Endothelial cell (in vitro differentiated cells): ENCODE results near the gene GDA. TPM values are rescaled to one million over a fixed set of nuclear protein-coding genes. Genes with fewer than 3 reads are reported as not detected.

Experiments used
- DNase-seq: peaks from one replicate; pipeline ENCODE4 v3.0.0; 2021; ENCODE audit warnings: low spot score
- H3K27ac Mint-ChIP-seq: one replicate; pipeline ENCODE4 v1.8.0; 2021; ENCODE audit warnings: mixed read lengths, inconsistent platforms; ENCODE audit not compliant: unreplicated experiment
- H3K27me3 Mint-ChIP-seq: one replicate; pipeline ENCODE4 v1.8.0; 2021; ENCODE audit warnings: mild to moderate bottlenecking, moderate library complexity, mixed read lengths, inconsistent platforms; ENCODE audit not compliant: unreplicated experiment
- H3K36me3 Mint-ChIP-seq: one replicate; pipeline ENCODE4 v1.8.0; 2021; ENCODE audit warnings: mild to moderate bottlenecking, low read depth, mixed read lengths, inconsistent platforms; ENCODE audit not compliant: unreplicated experiment
- H3K4me1 Mint-ChIP-seq: one replicate; pipeline ENCODE4 v1.8.0; 2021; ENCODE audit warnings: mild to moderate bottlenecking, mixed read lengths, inconsistent platforms; ENCODE audit not compliant: unreplicated experiment
- H3K4me3 Mint-ChIP-seq: one replicate; pipeline ENCODE4 v1.8.0; 2021; ENCODE audit warnings: mild to moderate bottlenecking, mixed read lengths, inconsistent platforms; ENCODE audit not compliant: unreplicated experiment
- H3K9me3 Mint-ChIP-seq: one replicate; pipeline ENCODE4 v1.8.0; 2021; ENCODE audit warnings: mixed read lengths, inconsistent platforms; ENCODE audit not compliant: unreplicated experiment
- total RNA-seq: library from RNA; stranded (reverse); fragmentation: NEBNext Ultra II Directional; extraction: Animal tissue kit (Norgen Biotek cat#: 25700); gene quantifications from one replicate; pipeline ENCODE4 v1.2.1, GENCODE V29; 2021; ENCODE audit not compliant: unreplicated experiment
- TF ChIP-seq, protein P1 (sequence below): fragments of 200-600 bp; sonication (generic); IDR thresholded peaks from one replicate; pipeline ENCODE4 v1.5.0; 2021; ENCODE audit warnings: antibody characterized with exemption; ENCODE audit not compliant: unreplicated experiment

Gene GDA
- total RNA-seq, 1 donor from 2014 or later: 0.23 TPM

DNA sequence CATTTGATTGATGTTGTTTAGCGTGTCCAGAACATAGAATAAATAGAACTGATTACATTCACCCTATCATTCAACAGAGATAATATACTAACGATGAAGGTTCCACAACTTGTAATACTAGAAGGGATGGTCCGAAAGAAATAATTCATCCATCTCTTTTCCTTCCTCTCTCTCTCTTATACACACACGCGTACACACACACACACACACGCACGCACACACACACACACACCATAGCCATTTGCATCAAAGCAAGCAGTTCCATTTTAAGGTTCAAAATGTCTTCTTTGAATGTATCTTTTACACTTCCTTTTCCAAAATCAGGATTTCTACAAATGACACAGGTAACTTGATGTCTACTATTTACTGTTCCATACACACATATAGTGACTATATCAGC, 887 bp downstream of the GDA start:
- Mint-ChIP-seq H3K36me3 (no peaks in the 10 kb centered on the region), H3K4me3 (peak overlapping the region; percentile 42), H3K27me3 (peaks cover 14% of the 10 kb centered on the region)

DNA sequence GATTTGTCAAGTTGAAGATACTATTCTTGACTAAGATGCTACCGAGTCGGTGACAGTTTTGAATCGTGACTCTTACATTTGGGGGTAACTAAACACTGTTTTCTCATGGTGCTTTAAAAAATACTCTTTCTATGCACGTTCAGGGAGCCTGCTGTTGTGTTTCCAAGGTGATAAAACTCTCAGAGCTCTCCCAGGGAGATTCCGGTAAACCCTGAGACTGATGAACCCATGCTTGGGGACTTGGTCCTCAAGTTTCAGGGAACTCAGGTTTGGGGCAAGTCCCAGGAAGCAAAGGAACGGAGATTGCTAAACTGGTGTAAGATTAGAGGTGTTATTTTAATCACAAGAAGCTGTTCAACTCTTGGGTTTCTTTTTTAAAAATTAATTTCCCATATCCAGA, 1.4 kb downstream of the GDA start:
- DNase-seq: no peak
- no peak overlapping the region for H3K27ac Mint-ChIP-seq
- H3K9me3 Mint-ChIP-seq: no peaks in the 10 kb centered on the region
- H3K27me3 Mint-ChIP-seq: peaks cover 14% of the 10 kb centered on the region
- H3K4me3 Mint-ChIP-seq: no peak overlapping the region
- H3K36me3 Mint-ChIP-seq: no peaks in the 10 kb centered on the region
- peaks cover 2% of the 10 kb centered on the region for H3K4me1 Mint-ChIP-seq
- TF ChIP-seq, protein P1, sequence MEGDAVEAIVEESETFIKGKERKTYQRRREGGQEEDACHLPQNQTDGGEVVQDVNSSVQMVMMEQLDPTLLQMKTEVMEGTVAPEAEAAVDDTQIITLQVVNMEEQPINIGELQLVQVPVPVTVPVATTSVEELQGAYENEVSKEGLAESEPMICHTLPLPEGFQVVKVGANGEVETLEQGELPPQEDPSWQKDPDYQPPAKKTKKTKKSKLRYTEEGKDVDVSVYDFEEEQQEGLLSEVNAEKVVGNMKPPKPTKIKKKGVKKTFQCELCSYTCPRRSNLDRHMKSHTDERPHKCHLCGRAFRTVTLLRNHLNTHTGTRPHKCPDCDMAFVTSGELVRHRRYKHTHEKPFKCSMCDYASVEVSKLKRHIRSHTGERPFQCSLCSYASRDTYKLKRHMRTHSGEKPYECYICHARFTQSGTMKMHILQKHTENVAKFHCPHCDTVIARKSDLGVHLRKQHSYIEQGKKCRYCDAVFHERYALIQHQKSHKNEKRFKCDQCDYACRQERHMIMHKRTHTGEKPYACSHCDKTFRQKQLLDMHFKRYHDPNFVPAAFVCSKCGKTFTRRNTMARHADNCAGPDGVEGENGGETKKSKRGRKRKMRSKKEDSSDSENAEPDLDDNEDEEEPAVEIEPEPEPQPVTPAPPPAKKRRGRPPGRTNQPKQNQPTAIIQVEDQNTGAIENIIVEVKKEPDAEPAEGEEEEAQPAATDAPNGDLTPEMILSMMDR: no peak

More for the DNA sequence above, 887 bp downstream of the GDA start:
- Mint-ChIP-seq H3K27ac (no peak overlapping the region), H3K9me3 (no peaks in the 10 kb centered on the region), H3K4me1 (peaks cover 2% of the 10 kb centered on the region)
- no peak for DNase-seq
- TF ChIP-seq, protein P1: no peak

DNA sequence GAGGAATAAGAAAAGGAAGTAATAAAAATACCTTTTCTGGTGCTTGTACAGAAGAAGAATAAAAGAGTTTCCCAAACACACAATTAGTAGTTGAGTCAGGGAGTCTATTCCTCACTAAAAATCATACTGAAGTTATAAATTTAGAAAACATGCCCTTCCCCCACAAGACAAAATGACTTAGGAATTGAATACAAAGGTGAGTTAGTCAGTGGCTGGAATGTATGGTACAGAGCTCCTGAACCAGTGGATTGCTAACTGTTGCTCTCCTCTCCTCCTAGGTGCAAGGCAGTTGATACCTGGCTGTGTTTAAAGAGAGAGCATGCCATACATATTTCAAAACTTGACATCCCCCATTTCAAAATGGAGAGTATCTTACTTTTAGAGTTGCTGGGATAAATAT, 1.9 kb downstream of the GDA start:
- peaks cover 14% of the 10 kb centered on the region for H3K27me3 Mint-ChIP-seq

DNA sequence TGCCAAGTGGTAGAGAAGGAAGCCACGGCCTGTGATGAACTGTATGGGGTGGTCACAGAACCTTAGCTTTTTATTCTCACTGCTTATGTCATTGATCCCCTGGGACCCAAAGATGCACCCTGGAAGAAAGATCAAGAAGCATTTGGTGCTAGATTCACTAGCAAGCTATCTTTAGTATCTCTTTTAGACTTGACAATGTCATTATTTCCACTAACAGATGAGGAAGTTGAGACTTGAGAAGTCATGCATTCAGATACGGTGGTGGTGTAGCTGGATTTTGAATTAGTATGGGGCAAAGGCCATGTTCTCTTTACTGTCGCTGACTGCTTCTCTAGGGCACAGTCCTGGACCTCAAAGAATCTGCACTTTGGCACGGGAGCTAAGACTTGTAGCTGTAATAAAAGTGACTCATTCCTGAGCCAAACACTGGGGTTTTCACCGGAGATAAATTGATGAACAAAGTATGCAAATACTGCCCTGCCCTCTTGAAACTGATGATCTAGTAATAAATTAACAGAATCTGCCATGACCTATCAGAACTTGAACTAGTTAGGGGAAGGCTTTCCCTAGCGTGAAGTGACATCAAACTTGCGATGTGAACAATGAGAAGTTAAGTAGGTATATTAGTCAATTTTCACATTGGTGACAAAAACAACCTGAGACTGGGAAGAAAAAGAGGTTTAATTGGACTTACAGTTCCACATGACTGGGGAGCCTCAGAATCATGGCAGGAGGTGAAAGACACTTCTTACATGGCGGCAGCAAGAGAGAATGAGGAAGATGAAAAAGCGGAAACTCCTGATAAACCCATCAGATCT, 5.4 kb downstream of the GDA start:
- Mint-ChIP-seq H3K27ac (no peak overlapping the region), H3K4me3 (no peak overlapping the region), H3K27me3 (peaks cover 5% of the 10 kb centered on the region), H3K9me3 (no peaks in the 10 kb centered on the region), H3K36me3 (no peaks in the 10 kb centered on the region), H3K4me1 (no peaks in the 10 kb centered on the region)
- TF ChIP-seq, protein P1: no peak
- DNase-seq: no peak

More for the DNA sequence above, 1.9 kb downstream of the GDA start:
- DNase-seq: no peak
- H3K27ac Mint-ChIP-seq: no peak overlapping the region
- H3K4me3 Mint-ChIP-seq: no peak overlapping the region
- H3K36me3 Mint-ChIP-seq: no peaks in the 10 kb centered on the region
- peaks cover 2% of the 10 kb centered on the region for H3K4me1 Mint-ChIP-seq
- TF ChIP-seq, protein P1: no peak
- H3K9me3 Mint-ChIP-seq: no peaks in the 10 kb centered on the region

DNA sequence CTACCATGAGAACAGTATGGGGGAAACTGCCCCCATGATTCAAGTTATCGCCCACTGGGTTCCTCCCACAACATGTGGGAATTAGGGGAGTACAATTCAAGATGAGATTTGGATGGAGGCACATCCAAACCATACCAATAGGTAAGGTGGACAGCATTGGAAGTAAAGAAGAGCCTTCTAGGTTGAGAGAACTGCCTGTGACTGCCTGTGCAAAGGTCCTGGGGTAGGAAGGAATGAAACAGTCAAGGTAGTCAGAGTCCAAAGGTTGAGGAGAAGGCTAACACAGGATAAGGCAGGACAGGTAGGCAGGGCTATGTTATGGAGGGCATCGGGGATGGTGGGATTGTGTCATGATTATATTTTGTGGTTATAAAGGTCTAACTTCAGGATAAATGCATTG, 6.1 kb downstream of the GDA start:
- TF ChIP-seq, protein P1: no peak
- no peak for DNase-seq
- H3K4me3 Mint-ChIP-seq: no peak overlapping the region
- H3K36me3 Mint-ChIP-seq: no peaks in the 10 kb centered on the region
- H3K27me3 Mint-ChIP-seq: peaks cover under 1% of the 10 kb centered on the region
- H3K9me3 Mint-ChIP-seq: no peaks in the 10 kb centered on the region
- H3K27ac Mint-ChIP-seq: no peak overlapping the region
- no peaks in the 10 kb centered on the region for H3K4me1 Mint-ChIP-seq
